ENCODE data around the gene RFX5. TPM values are rescaled to one million over a fixed set of nuclear protein-coding genes. Genes with fewer than 3 reads are reported as not detected.

Gene RFX5
- total RNA-seq (2022; extraction: Qiagen RNA extraction): 23.7 to 28.4 TPM (median 25.6 TPM) in 5 replicates

GRCh38 chr1:151346769-151347522, at the start of gene RFX5:
Gene RFX5, minus strand, starts transcription at chr1:151347252. Its CDS starts 932 bp downstream, at chr1:151346320.

GRCh38 chr1:151372058-151372934, 25.2 kb upstream of the RFX5 start, which contains the start of gene SELENBP1:
Gene SELENBP1, minus strand, starts transcription at chr1:151372705. Its CDS starts 64 bp downstream, at chr1:151372641.

GRCh38 chr1:151327223-151327902, 19.7 kb downstream of the RFX5 start, which contains the start of gene PI4KB:
Gene PI4KB, minus strand, starts transcription at chr1:151327416. Its CDS starts 10,935 bp downstream, at chr1:151316481.

Other genes starting within 250 kb of the RFX5 start
- gene SEMA6C, start 200.6 kb downstream of the RFX5 start, total RNA-seq (2022; extraction: Qiagen RNA extraction): 1.3 to 2.5 TPM (median 1.9 TPM) in 5 replicates
- not detected in 5 replicates for gene TNFAIP8L2, start 190.6 kb downstream of the RFX5 start, total RNA-seq (2022; extraction: Qiagen RNA extraction)
- 5.3 to 7.5 TPM (median 6.6 TPM) in 5 replicates for gene LYSMD1, start 181.3 kb downstream of the RFX5 start, total RNA-seq (2022; extraction: Qiagen RNA extraction)
- gene SCNM1, start 181.1 kb downstream of the RFX5 start, total RNA-seq (2022; extraction: Qiagen RNA extraction): 44.0 to 49.0 TPM (median 44.9 TPM) in 5 replicates
- gene TMOD4, start 171.3 kb downstream of the RFX5 start, total RNA-seq (2022; extraction: Qiagen RNA extraction): 0.30 to 0.46 TPM (median 0.35 TPM) in 4 of 5 replicates, not detected in the other
- gene VPS72, start 157.1 kb downstream of the RFX5 start, total RNA-seq (2022; extraction: Qiagen RNA extraction): 39.9 to 66.6 TPM (median 45.1 TPM) in 5 replicates
- gene PIP5K1A, start 148.7 kb downstream of the RFX5 start, total RNA-seq (2022; extraction: Qiagen RNA extraction): 42.3 to 54.3 TPM (median 44.7 TPM) in 5 replicates
- 172 to 208 TPM (median 186 TPM) in 5 replicates for gene PSMD4, start 92.5 kb downstream of the RFX5 start, total RNA-seq (2022; extraction: Qiagen RNA extraction)
- gene ZNF687, start 65.0 kb downstream of the RFX5 start, total RNA-seq (2022; extraction: Qiagen RNA extraction): 11.8 to 15.3 TPM (median 14.0 TPM) in 5 replicates
- gene PI4KB, start 19.8 kb downstream of the RFX5 start, total RNA-seq (2022; extraction: Qiagen RNA extraction): 24.1 to 27.9 TPM (median 26.2 TPM) in 5 replicates
- gene SELENBP1, start 25.5 kb upstream of the RFX5 start, total RNA-seq (2022; extraction: Qiagen RNA extraction): 5.9 to 8.4 TPM (median 6.1 TPM) in 5 replicates
- 362 to 444 TPM (median 420 TPM) in 5 replicates for gene PSMB4, start 52.3 kb upstream of the RFX5 start, total RNA-seq (2022; extraction: Qiagen RNA extraction)
- 19.2 to 22.2 TPM (median 20.1 TPM) in 5 replicates for gene POGZ, start 112.2 kb upstream of the RFX5 start, total RNA-seq (2022; extraction: Qiagen RNA extraction)
- 1.1 to 1.6 TPM (median 1.4 TPM) in 5 replicates for gene CGN, start 164.1 kb upstream of the RFX5 start, total RNA-seq (2022; extraction: Qiagen RNA extraction)
- 11.8 to 14.2 TPM (median 12.9 TPM) in 5 replicates for gene TUFT1, start 193.1 kb upstream of the RFX5 start, total RNA-seq (2022; extraction: Qiagen RNA extraction)

Data from A549 treated with CORT108297 at 1 μM for 4 hours (cell line).